Right ventricle myocardium inferior (tissue), 1 donor: ENCODE measurements around the gene NTN1. TPM values are rescaled to one million over a fixed set of nuclear protein-coding genes. Genes with fewer than 3 reads are reported as not detected.
A peak's percentile ranks its signal among the peaks of the same experiment; 100 is the strongest.
"Not testable (repeated sequence)": the region's sequence is repeated elsewhere in the genome, so short reads cannot be mapped to it uniquely, and the experiment has no call there.

Experiments used
- ATAC-seq: fragments of 200-7000 bp; cut with Tn5 transposase; one replicate; pipeline ENCODE4 v1.9.1; 2020; ENCODE audit warnings: mild to moderate bottlenecking, moderate library complexity
- DNase-seq: peaks from one replicate; pipeline ENCODE4 v3.0.0; 2021; ENCODE audit errors: missing footprints
- intact Hi-C: fragments of 100-400 bp; cut with DNase I; formaldehyde crosslinking; loops from one replicate; pipeline ENCODE4 v1.11.0; 2022
- total RNA-seq: library from RNA; stranded (reverse); fragmentation: NEBNext Ultra II Directional; extraction: Animal tissue kit (Norgen Biotek cat#: 25700); gene quantifications from one replicate; pipeline ENCODE4 v1.2.1, GENCODE V29; 2021
- donor health status: DM: no; HTN: yes; CAD: no; lungs with severe emphysema.

NTN1 gene
- total RNA-seq, 1 donor from 2014 or later, result 24.5 TPM

- ATAC-seq, result peak; percentile 29
These were observed 111.8 kb downstream of the NTN1 start for GRCh38 chr17:9132944-9133610.

GRCh38 chr17:9138161-9138717 is 116.9 kb downstream of the NTN1 start:
- DNase-seq, result peak; percentile 67
- intact Hi-C loops, result loop anchor here (1.0 kb wide), 1 partner anchor 34 kb away; no protein-coding TSS in a partner anchor
- peak; percentile 92 for ATAC-seq

More at GRCh38 chr17:9132944-9133610, 111.8 kb downstream of the NTN1 start:
- intact Hi-C loops, result no loop called here
- DNase-seq, result no peak

- DNase-seq (no peak), ATAC-seq (no peak)
- intact Hi-C loops, result no loop called here
These were observed 118.4 kb downstream of the NTN1 start for GRCh38 chr17:9139695-9140094.

GRCh38 chr17:9140550-9141424 is 119.5 kb downstream of the NTN1 start:
- no peak for DNase-seq
- no peak for ATAC-seq
- intact Hi-C loops, result no loop called here

- intact Hi-C loops, result no loop called here
- DNase-seq (no peak), ATAC-seq (no peak)
These were observed 120.1 kb downstream of the NTN1 start for GRCh38 chr17:9141425-9141753.

GRCh38 chr17:9142772-9143494 is 121.6 kb downstream of the NTN1 start:
- ATAC-seq (no peak), DNase-seq (no peak)
- intact Hi-C loops, result no loop called here

- intact Hi-C loops, result no loop called here
- ATAC-seq (no peak), DNase-seq (no peak)
These were observed 123.4 kb downstream of the NTN1 start for GRCh38 chr17:9144502-9145249.

GRCh38 chr17:9146064-9146463 is 124.8 kb downstream of the NTN1 start:
- intact Hi-C loops, result no loop called here
- DNase-seq (no peak), ATAC-seq (no peak)

GRCh38 chr17:9148905-9149525 is 127.7 kb downstream of the NTN1 start:
- intact Hi-C loops, result no loop called here
- ATAC-seq (no peak), DNase-seq (no peak)

GRCh38 chr17:9150446-9151090 is 129.3 kb downstream of the NTN1 start:
- ATAC-seq (no peak), DNase-seq (no peak)
- intact Hi-C loops, result no loop called here

GRCh38 chr17:9151091-9151490 is 129.8 kb downstream of the NTN1 start:
- intact Hi-C loops, result no loop called here
- DNase-seq (no peak), ATAC-seq (no peak)

- intact Hi-C loops, ATAC-seq, DNase-seq: not testable (repeated sequence)
These were observed 130.4 kb downstream of the NTN1 start for GRCh38 chr17:9151740-9152139.

GRCh38 chr17:9158544-9159452 is 137.5 kb downstream of the NTN1 start:
- intact Hi-C loops, result no loop called here
- no peak for DNase-seq
- no peak for ATAC-seq

GRCh38 chr17:9162275-9162985 is 141.1 kb downstream of the NTN1 start:
- DNase-seq (no peak), ATAC-seq (no peak)
- intact Hi-C loops, result no loop called here

GRCh38 chr17:9166788-9167187 is 145.5 kb downstream of the NTN1 start:
- DNase-seq (no peak), ATAC-seq (no peak)
- intact Hi-C loops, result no loop called here

- ATAC-seq (no peak), DNase-seq (no peak)
- intact Hi-C loops, result no loop called here
These were observed 146.1 kb downstream of the NTN1 start for GRCh38 chr17:9167379-9167778.
